SU-DHL-6 (cell line): Measurements from ENCODE around the gene TSPAN32.

Source experiments
- H2AFZ ChIP-seq: fragments of 200-600 bp; sonication (generic); 2 replicates; pipeline ENCODE4 v1.6.1; 2014; ENCODE audit warnings: low read depth, mild to moderate bottlenecking, moderate library complexity, mixed read lengths, antibody characterized with exemption, low read length; ENCODE audit not compliant: severe bottlenecking
- H3F3A ChIP-seq: fragments of 200-600 bp; shearing (Covaris generic); 2 replicates; pipeline ENCODE4 v1.6.0; 2016; ENCODE audit warnings: antibody characterized with exemption, mild to moderate bottlenecking; ENCODE audit not compliant: insufficient read depth
- H3K27ac ChIP-seq: fragments of 200-600 bp; sonication (generic); 2 replicates; pipeline ENCODE4 v1.5.1; 2016; ENCODE audit warnings: low read depth, mild to moderate bottlenecking, low read length, moderate library complexity, mixed read lengths
- H3K27me3 ChIP-seq: fragments of 200-600 bp; sonication (generic), shearing (Covaris generic); 2 replicates; pipeline ENCODE4 v1.6.0; 2014; ENCODE audit warnings: mild to moderate bottlenecking, low read length
- H3K36me3 ChIP-seq: fragments of 200-600 bp; sonication (generic); 2 replicates; pipeline ENCODE4 v1.6.1; 2014; ENCODE audit warnings: mild to moderate bottlenecking, low read length, mixed read lengths
- H3K4me2 ChIP-seq: fragments of 300-600, 200-600 bp; shearing (Covaris generic), sonication (generic); 2 replicates; pipeline ENCODE4 v1.6.0; 2014; ENCODE audit warnings: low read length, low read depth, mild to moderate bottlenecking; ENCODE audit not compliant: poor library complexity, severe bottlenecking
- H3K4me3 ChIP-seq: fragments of 200-600 bp; sonication (generic); 2 replicates; pipeline ENCODE4 v1.5.1; 2014; ENCODE audit warnings: antibody characterized with exemption, low read length, mild to moderate bottlenecking, mixed read lengths; ENCODE audit not compliant: insufficient read depth, poor library complexity, severe bottlenecking
- H3K79me2 ChIP-seq: fragments of 200-600 bp; sonication (generic); 2 replicates; pipeline ENCODE4 v1.6.1; 2014; ENCODE audit warnings: mild to moderate bottlenecking, low read length, moderate library complexity; ENCODE audit not compliant: insufficient read depth
- H3K9ac ChIP-seq: fragments of 200-600 bp; sonication (generic); 2 replicates; pipeline ENCODE4 v1.7.0; 2014; ENCODE audit warnings: mild to moderate bottlenecking, low read length
- H3K9me2 ChIP-seq: fragments of 200-600 bp; sonication (generic); replicated peaks from 2 replicates; pipeline ENCODE4 v1.6.1; 2014; ENCODE audit warnings: low read length; ENCODE audit not compliant: insufficient read depth
- H3K9me3 ChIP-seq: fragments of 200-600 bp; sonication (generic); 2 replicates; pipeline ENCODE4 v1.6.1; 2014; ENCODE audit warnings: low read length, mixed read lengths; ENCODE audit not compliant: insufficient read depth
- H4K20me1 ChIP-seq: fragments of 200-600 bp; sonication (generic); 2 replicates; pipeline ENCODE4 v1.6.1; 2014; ENCODE audit warnings: low read depth, mild to moderate bottlenecking, antibody characterized with exemption, low read length, moderate library complexity, mixed read lengths
- CTCF ChIP-seq: fragments of 200-600 bp; sonication (generic); IDR thresholded peaks from one replicate; pipeline ENCODE4 v1.5.1; 2017; ENCODE audit warnings: antibody characterized with exemption, mild to moderate bottlenecking, low read length, moderate library complexity; ENCODE audit not compliant: insufficient read depth, poor library complexity, severe bottlenecking
- EZH2phosphoT487 ChIP-seq: fragments of 200-600 bp; sonication (generic), shearing (Covaris generic); conservative IDR thresholded peaks from 2 replicates; pipeline ENCODE4 v1.6.1; 2018; ENCODE audit warnings: mild to moderate bottlenecking, antibody characterized with exemption, low read length, moderate library complexity, mixed read lengths

Gene TSPAN32

GRCh38 chr11:2320568-2321310 lies 18.9 kb downstream of the TSPAN32 start:
- Histone ChIP-seq H3F3A (no peaks in the 10 kb centered on the region), H3K4me2 (no peak overlapping the region)

GRCh38 chr11:2321311-2321683 lies 19.5 kb downstream of the TSPAN32 start:
- Histone ChIP-seq H4K20me1 (no peaks in the 10 kb centered on the region), H3K4me3 (no peak overlapping the region), H3K4me2 (no peak overlapping the region), H3K79me2 (no peaks in the 10 kb centered on the region), H2AFZ (no peak overlapping the region), H3F3A (no peaks in the 10 kb centered on the region), H3K9me3 (no peaks in the 10 kb centered on the region), H3K9me2 (no peaks in the 10 kb centered on the region), H3K27me3 (no peaks in the 10 kb centered on the region), H3K9ac (no peak overlapping the region), H3K27ac (no peak overlapping the region), H3K36me3 (no peaks in the 10 kb centered on the region)
- TF ChIP-seq CTCF (no peak), EZH2phosphoT487 (no peak)

More at GRCh38 chr11:2320568-2321310, 18.9 kb downstream of the TSPAN32 start:
- H3K27me3 ChIP-seq, result no peaks in the 10 kb centered on the region
- no peak for TF ChIP-seq CTCF
- no peak for TF ChIP-seq EZH2phosphoT487
- no peak overlapping the region for H3K27ac ChIP-seq
- no peaks in the 10 kb centered on the region for H3K36me3 ChIP-seq
- H3K79me2 ChIP-seq, result no peaks in the 10 kb centered on the region
- no peak overlapping the region for H3K4me3 ChIP-seq
- H3K9me2 ChIP-seq, result no peaks in the 10 kb centered on the region
- H2AFZ ChIP-seq, result no peak overlapping the region
- no peaks in the 10 kb centered on the region for H4K20me1 ChIP-seq
- H3K9me3 ChIP-seq, result no peaks in the 10 kb centered on the region
- no peak overlapping the region for H3K9ac ChIP-seq

- H4K20me1 ChIP-seq, result no peaks in the 10 kb centered on the region
- H3K9me3 ChIP-seq, result no peaks in the 10 kb centered on the region
- no peak overlapping the region for H2AFZ ChIP-seq
- TF ChIP-seq CTCF (no peak), EZH2phosphoT487 (no peak)
- H3F3A ChIP-seq, result no peaks in the 10 kb centered on the region
- no peak overlapping the region for H3K4me3 ChIP-seq
- no peak overlapping the region for H3K4me2 ChIP-seq
- H3K36me3 ChIP-seq, result no peaks in the 10 kb centered on the region
- H3K79me2 ChIP-seq, result no peaks in the 10 kb centered on the region
- H3K27me3 ChIP-seq, result no peaks in the 10 kb centered on the region
- H3K9ac ChIP-seq, result no peak overlapping the region
- no peaks in the 10 kb centered on the region for H3K9me2 ChIP-seq
- no peak overlapping the region for H3K27ac ChIP-seq
These were observed 23.3 kb downstream of the TSPAN32 start for GRCh38 chr11:2325123-2325522.
